Stimulated activated CD4-positive, alpha-beta T cell treated with anti-CD3 and anti-CD28 coated beads, Interleukin-12 subunit alpha, Interleukin-12 subunit beta, amount 100 ng/mL, for 48 hours (primary cell): ENCODE results near the gene TMEM161A.
"Not testable (repeated sequence)": the region's sequence is repeated elsewhere in the genome, so short reads cannot be mapped to it uniquely, and the experiment has no call there.

Experiments
- DNase-seq, 3 donors: peaks; one replicate each; pipeline ENCODE4 v3.0.0-alpha.2; 2020; ENCODE audit warnings: low read depth in 2 of 3, low spot score in 1 of 3

Gene TMEM161A

DNA sequence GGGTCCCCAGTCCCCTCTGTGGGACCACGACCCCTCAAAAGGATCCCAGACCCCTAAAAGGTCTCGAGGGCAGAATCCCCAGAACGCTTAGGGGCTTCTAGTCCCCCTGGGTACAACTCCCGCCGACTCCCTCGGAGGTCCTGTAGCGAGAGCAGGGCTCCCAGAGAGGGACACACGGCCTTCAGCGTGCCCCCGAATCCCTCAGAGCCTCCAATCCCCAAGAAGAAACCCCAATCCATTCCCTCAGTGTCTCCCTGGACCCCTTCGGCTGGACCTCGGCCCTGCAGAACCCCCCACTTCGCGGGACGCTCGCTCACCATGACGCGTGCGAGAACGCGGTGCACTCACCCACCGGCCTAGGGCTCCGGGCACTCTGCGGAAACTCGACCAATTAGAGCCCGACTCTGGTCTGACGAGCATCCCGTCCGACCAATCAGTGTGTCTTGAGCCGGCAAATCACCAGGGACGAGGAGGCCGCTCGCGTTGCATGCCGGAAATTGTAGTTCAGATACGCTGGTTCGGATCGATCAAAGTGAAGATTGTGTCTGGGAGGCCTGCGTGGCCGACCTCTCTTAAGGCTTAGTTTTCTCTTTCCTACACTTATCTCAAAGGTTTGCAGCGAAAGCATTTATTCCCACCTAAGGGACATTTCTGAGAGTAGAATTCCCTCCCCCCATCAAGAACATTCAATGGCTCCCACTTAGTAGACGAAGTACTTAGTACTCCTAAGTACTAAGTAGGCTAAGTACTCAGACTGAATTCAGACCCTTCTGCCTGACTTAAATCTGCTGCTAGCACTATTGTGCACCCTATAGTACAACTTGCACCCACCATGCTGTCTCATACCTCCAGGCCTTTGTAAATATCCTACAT, at the start of gene TMEM161A:
TSS of gene TMEM161A (minus strand) at position 370 of the 873 bp plus-strand sequence. CDS start at position 320, 50 bp downstream.
- DNase-seq, result peak; percentile 95 to 98 (median 95)

DNA sequence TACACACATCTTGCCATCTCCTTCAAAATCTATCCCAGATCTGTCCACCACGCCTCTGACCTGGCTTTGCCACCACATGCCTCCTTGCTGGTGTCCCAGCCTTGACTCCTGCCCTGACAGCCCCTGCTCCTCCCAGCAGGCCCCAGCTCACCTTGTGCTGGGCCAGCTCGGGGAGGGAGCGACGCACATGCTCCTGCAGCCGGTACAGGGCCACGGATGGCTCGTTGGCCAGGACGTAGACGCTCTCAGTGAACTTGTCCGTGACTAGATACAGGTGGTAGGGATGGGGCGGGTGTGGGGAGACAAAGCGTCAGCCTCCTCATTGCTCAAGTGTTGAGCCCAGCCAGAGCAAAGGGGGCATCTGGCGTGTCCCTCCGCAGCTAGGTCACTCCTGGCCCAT, 48.5 kb upstream of the TMEM161A start:
- no peak for DNase-seq

DNA sequence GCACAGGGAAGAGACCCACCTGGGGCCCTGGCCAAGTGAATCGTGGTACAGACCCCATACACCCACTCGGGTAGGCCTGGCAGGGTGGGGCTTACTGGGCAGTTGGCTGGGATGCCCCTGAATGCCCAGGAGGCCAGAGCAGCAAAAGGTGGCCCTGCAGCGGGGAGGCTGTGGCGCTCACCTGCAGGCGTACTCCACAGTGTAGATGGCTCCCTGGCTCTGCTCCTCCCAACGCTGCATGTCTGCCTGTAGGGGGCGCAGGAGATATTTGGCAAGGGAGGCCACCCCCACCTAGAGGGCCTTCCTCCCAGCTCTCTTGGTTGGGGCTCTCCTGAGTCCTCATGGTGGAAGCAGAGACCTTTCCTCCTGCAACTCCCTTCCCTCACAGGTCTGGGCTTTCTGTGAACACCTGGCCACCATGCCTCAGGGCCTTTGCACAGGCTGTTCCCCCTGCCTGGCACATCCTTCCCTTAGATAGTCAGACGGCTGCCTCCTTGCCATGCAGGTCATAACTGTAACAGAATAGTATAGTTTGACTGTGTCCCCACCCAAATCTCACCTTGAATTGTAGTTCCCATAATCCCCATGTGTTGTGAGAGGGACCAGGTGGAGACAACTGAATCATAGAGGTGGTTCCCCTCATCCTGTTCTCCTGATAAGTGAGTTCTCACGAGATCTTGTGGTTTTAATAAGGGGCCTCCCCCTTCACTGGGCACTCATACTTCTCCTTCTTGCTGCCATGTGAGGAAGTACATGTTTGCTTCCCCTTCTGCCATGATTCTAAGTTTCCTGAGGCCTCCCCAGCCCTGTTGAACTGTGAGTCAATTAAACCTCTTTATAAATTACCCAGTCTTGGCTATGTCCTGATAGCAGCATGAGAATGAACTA, 47.8 kb upstream of the TMEM161A start:
- DNase-seq, result peak; percentile 21 to 70 (median 51)

DNA sequence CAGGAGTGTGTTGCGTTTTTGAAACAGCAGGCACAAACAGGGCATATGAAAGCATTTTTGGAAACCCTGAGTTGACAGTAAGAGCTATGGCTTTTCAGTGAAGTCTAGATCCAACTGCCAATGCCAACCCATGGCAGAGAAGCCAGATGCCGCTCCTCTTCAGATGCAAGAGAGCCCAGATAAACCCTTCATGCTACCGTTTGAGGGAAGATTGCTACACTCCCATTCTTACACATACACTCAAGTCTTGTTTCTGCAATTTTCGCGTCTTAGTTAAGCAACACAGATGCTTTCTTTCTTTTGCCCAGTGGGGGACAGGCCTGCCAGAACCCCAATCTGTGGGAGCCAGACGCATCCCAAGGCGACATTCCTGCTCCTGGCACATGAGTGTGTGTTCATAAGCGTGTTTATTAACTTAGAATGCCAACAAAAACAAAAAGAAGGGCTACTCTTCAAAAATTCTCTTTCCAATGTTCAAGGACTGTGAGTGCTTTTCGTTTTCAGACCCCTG, 43.3 kb upstream of the TMEM161A start:
- DNase-seq, result no peak

DNA sequence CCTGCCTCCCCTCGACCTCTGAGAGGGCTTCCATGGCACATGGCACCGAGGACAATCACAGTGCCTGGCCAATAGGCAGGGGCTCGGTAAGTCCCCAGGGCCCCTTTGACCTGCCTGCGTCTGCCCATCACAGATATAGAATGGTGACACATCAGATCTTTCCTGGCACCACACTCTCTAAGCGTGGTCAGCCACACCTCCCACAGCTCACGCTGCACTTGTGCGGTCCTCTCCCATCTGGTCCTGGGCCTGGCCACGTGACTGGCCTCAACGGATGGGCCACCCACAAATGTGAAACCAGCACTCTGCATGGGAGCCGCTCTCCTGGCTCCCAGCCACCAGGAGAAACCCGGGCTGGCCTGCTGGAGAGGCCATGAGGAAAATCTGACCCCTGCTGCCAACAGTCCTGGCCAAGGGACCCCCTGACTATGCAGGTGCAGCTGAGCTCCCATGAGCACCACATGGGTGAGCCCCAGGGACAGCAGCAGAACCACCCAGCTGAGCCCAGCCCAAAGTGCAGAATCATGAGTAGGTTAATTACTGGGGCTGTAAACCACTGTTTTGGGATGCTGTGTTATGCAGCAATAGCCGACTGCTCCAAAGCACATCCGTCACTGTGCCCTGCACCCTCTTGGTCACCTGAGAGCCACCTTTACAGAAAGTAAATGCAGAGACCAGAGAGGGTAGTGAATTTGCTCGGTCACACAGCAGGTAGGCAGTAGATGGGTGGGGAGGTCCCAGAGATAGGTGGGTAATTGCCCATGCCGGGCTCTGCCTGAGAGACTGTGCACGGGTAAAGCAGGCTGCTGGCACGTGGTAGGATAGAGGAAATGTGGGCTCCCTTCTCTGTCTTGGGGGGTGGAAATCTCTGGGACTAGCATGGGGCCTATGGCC, 41.5 kb upstream of the TMEM161A start:
- DNase-seq, result no peak

DNA sequence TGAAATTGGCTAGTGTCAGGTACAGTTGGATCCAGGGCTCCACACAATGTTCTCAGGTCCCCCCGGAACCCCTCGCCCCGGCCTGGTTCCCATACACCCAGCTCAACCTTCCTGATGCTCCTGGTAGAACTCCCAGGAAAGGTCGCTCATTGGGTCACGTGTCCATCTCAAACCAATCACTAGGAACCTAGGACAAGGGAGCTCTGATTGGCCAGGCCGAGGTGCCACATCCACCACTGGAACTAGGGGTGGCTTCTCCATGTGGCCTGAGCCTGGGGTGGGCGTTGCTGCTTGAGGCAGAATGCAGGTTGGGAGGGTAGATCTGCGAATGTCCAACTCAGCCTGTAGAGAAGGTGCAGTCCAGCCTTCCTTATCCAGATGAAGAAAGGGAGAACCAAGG, 38.7 kb upstream of the TMEM161A start:
- DNase-seq, result no peak

DNA sequence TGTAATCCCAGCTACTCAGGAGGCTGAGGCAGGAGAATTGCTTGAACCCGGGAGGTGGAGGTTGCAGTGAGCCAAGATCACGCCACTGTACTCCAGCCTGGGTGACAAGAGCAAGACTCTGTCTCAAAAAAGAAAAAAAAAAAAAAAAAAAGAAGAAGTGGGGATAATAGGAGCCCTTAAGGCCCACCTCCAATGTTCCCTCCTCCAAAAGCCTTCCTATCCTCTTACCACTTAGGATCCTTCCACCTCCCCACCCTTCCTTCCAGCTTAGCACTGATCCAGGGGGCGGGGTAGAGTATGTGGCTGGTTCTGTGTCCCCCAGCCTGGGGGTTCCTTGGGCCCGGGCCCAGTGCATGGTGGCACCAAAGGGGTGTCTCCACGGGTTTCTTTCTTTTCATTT, 35.0 kb upstream of the TMEM161A start:
- not testable (repeated sequence) for DNase-seq

DNA sequence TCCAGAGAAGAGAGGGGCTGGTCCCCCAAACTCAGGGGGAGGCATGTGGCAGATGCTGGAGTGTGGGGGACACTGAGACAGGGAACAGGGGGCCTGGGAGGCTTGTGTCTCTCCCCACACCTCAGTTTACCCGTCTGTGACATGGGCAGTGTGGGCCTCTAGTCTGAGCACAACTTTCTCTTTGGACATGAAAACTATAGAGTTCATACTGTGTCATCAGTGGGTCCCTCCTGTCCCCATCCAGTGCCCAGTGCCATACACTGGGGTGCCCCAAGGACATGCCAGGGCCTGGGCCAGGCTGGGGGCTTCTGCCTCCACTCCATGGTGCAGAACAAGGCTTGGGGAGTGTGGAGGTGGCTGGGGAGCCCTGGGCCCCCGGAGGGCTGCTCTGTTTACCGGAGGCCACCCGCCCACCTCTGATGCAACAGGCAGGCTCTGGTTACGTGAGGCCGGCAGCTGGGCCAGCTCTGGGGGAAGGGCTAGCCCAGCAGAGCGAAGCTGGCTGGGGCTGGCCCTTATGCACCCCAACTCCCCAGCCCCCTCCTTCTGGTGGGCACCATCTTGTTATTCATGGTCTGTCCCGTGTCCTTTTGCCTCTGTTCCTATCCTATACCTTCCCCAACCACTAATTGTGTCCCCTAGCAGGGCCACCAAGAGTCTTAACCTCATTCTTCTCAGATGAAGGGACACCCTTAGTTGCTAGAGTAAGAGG, 33.7 kb upstream of the TMEM161A start:
- no peak for DNase-seq

DNA sequence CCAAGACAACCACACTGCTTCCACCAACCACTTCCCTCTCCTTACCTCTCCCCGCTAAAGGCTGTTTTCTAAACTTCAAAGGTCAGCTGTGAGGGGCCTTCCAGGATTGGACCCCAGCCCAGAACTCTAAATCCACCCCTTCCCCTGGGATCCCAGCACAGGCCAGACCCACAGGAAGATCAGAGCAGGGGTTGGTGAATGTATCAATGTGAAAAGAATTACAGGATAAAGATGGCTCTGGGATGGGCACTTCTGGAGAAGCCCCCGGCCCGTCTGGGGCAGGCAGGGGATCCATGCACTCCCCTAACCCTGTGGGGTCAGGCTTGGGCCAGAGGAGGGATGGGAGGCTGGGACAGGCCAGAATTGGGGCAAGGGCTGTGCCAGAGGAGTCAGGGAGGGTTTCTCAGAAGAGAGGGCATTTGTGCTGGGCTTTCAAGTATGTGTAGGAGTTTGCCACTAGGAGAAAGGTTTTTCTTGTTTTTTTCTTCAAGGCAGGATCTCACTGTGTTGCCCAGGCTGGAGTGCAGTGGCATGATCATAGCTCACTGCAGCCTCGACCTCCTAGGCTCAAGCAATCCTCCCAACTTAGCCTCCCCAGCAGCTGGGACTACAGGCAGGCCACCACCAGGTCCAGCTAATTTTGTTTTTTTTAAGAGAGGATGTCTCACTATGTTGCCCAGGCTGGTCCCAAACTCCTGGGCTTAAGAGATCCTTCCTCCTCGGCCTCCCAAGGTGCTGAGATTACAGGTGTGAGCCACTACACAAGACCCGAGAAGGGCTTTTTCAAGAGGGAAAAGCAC, 32.8 kb upstream of the TMEM161A start:
- DNase-seq, result no peak

DNA sequence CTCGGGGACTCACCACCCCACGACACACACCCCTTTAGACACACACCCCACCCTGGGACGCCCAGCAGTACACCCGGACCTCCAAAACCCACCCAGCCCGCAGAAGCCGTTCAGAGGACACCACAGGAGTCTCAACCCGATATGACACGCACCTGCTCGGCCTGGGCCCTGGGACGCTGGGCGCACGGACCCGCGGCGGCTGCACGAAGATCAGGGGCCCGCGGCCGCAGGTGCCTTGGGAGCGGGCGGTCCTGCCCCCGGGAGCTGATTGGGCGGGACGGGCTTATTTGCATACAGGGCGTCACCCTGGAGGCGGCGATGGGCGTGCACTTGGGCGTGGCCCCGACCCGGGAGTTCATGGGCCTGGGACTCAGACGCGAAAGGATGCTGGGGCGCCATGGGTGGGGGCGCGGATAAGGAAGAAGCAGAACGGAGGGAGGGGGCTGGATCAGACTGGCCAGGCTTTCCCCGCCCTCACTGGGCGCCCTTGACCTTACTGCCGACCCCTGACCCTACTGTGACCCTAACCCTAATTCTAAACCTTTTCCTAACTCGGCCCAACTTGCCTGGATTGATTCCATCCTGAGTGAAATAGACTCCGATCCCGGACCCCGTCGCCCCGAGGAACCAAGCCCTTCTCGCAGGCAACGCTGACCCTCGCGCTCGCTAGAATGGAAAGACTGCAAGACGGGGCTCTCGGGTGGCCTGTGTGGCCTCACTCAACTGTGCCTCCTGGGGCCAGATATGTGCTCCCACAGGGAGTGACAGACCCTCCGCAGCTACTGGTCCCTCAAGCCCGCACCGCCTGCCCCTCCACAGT, 32.0 kb upstream of the TMEM161A start, which contains the start of gene MEF2B:
TSS of gene MEF2B (minus strand) at position 211 of the 820 bp plus-strand sequence. CDS start 19,528 bp downstream, outside the sequence.
- DNase-seq, result peak; percentile 67 to 81 (median 72)

DNA sequence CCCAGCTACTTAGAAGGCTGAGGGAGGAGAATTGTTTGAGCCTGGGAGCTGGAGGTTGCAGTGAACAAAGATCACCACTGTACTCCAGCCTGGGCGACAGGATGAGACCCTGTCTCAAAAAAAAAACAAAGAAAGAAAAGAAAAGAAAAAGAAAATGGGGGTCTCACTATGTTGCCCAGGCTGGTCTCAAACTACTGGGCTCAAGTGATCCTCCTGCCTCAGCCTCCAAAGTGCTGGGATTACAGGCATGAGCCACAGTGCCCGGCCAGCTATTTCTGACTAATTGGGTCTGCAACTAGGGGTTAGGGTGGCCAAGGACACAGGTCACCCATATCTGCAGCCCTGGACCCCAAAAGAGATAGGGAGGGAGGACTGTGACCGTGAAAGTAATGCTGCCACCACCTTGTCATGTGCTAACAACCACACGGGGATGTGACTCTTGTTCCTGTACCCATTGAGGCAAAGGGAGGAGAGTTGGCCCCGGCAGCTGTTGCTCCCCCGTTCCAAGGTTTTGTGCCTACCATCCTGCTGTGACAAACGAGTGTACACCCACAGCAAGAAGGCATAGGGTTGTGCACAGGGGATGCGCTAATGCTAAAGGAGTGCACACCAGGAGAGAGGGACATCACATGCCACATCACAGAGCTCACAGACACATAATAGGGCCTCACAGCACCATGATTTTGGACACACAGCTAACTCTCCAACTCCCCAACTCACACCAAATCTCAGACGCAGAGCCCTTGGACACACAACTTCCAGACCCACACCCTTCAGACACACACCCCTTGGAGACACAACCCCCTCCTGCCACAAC, 31.2 kb upstream of the TMEM161A start:
- no peak for DNase-seq

DNA sequence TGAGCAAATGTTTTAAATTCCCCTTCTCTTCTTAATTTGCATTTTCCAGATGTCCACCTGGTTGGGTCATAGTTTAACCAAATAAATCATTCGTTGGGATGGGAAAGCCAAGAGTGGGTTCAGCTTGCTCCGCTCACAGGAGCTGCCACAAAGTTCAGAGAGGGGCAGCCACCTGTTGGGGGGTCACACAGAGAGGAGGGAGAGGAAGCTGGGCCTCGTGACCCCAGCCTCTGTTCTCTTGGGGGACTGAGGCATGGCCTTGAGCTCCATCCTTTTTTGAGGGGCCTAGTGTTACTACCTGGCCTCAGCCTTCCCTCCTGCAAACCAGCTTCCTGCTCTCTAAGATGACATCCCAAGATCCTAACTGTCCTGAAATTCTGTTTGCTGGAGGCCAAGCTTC, 29.3 kb upstream of the TMEM161A start:
- DNase-seq, result no peak

DNA sequence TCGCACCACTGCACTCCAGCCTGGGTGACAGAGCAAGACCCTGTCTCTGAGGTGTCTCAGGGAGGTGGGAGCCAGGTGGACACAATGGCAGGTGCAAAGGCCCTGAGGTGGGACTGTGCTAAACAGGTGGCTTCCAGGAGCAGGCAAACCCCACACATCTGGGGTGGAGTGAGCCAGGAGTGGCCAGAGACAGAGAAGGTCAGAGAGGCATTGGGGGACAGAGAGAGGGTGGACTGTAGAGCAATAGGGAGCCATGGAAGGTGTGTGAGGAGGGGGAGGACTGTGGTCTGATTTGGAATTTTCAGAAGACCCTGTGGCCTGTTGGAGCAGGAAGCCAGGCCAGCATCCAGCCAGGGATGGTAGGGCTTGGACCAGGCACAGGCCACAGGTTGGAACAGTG, 27.1 kb upstream of the TMEM161A start:
- no peak for DNase-seq

DNA sequence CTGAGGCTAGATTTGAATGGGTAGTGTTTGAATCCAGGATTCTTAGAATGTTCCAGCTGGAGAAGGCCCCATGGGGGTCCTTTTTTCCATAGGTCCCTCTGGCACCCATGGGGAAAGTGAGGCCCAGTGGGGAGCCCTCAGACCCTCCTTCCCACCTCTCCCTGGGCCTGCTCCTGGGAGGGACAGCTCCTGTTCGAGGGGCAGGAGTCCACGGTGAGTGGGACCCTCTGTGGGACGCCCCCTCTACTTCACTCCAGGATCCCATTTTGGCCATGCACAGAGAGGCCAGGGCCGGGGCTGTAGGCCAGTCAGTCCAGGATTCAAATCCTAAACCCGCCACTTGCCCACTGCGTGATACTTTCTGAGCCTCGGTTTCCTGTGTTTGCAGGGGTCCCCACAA, 24.2 kb upstream of the TMEM161A start:
- no peak for DNase-seq

DNA sequence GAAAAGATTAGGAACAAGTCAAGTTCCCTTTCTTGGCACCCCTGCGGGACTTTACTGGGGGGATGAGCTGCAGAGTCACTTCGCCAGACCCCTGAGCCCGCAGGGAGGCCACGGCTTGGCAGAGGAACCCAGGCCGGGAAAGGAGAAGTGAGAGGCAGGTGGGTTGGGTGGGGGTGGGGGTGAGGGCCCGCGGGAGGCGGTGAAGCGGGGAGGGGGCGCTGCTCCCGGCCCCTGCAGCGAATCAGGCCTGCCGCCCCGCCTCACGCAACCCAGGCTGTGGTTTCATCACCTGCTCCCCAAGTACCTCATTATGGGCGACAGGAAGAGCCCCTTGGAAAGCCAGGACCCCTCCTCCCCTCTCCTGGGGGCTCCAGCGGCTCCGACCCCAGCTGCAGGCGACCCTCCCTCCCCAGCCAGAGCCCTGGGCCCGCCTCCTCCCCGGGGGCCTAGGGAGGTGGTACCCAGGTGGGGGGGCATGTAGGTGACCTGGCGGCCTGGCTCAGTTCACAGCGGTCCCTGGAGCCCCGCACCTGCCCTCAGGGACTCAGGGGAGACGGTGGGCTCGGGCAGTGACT, 22.3 kb upstream of the TMEM161A start:
- no peak for DNase-seq

DNA sequence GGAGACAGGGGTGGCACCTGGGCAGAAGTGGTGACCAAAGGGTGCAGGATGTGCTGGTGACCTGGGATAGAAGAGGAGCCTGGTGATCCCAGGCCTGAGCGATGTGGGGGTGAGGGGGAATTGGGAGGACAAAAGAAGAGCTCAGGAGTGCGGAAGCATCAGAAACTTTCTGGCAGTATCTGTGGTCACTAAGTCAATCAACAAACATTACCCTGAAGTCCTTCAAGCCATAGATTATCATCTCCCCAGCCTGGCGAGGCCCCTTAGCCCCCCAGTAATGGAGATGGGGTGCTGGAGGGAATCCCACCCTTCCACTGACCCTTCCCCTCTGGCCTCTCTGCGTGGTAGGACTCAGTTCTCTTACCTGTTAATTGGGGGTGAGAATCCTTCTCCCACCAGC, 21.3 kb upstream of the TMEM161A start:
- DNase-seq, result no peak

DNA sequence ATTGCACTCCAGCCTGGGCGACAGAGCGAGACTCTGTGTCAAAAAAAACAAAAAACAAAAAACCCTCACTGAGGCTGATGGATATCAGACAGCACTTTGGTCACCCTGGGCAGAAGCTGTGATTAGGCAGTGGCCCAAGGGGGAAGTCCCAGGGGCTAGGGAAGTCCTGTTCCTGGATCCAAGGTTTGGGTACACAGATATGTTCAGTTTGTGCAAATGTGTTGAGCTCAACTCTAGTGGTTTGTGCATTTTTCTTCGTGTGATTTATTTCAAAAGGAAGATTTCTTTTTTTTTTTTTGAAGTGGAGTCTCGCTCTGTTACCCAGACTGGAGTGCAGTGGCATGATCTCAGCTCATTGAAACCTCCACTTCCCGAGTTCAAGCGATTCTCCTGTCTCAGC, 19.5 kb upstream of the TMEM161A start:
- DNase-seq, result no peak
